HepG2 (cell line): Measurements from ENCODE around the gene TBCCD1. TPM values are rescaled to one million over a fixed set of nuclear protein-coding genes. Genes with fewer than 3 reads are reported as not detected.

ENCODE experiments used
- ADNP ChIP-seq: sonication (generic); formaldehyde crosslinking; IDR thresholded peaks from 2 replicates; pipeline ENCODE4 v1.4.0; 2020; ENCODE audit warnings: missing genetic modification reagents
- ATF7 ChIP-seq, 2 experiments: fragments of 450-650 bp in 1 of 2; sonication (generic) in 1 of 2; formaldehyde crosslinking in 1 of 2; IDR thresholded peaks; 2 replicates each; pipeline versions ENCODE4 v1.4.0 to v1.6.1; 2016 to 2020; ENCODE audit warnings: antibody characterized with exemption in 1 of 2, mild to moderate bottlenecking in 1 of 2, missing genetic modification reagents in 1 of 2
- BRD4 ChIP-seq: sonication (generic); formaldehyde crosslinking; IDR thresholded peaks from 2 replicates; pipeline ENCODE4 v1.4.0; 2020; ENCODE audit warnings: missing genetic modification reagents
- DMTF1 ChIP-seq: sonication (generic); formaldehyde crosslinking; IDR thresholded peaks from 2 replicates; pipeline ENCODE4 v1.4.0; 2020; ENCODE audit warnings: mild to moderate bottlenecking, missing genetic modification reagents
- ESRRA ChIP-seq: sonication (generic); formaldehyde crosslinking; IDR thresholded peaks from 2 replicates; pipeline ENCODE4 v1.5.1; 2020; ENCODE audit warnings: mild to moderate bottlenecking, low read depth, missing genetic modification reagents
- HDAC2 ChIP-seq: sonication (generic); formaldehyde crosslinking; IDR thresholded peaks from 2 replicates; pipeline ENCODE4 v1.4.0; 2020; ENCODE audit warnings: missing genetic modification reagents
- KDM6A ChIP-seq: IDR thresholded peaks from 2 replicates; pipeline ENCODE4 v1.6.1; 2016; ENCODE audit warnings: low read depth
- KLF9 ChIP-seq: IDR thresholded peaks from 2 replicates; pipeline ENCODE4 v1.6.1; 2016; ENCODE audit warnings: low read depth
- MAZ ChIP-seq, 2 experiments: sonication (generic) in 1 of 2; formaldehyde crosslinking in 1 of 2; IDR thresholded peaks; 2 replicates each; pipeline versions ENCODE4 v1.5.0 to v1.6.1; 2012 to 2020; ENCODE audit warnings: low read depth in 2 of 2, mild to moderate bottlenecking in 2 of 2, borderline replicate concordance in 1 of 2, improper control_type of control experiment in 1 of 2, low read length in 1 of 2, missing genetic modification reagents in 1 of 2, moderate library complexity in 1 of 2
- NFKBIZ ChIP-seq: IDR thresholded peaks from 2 replicates; pipeline ENCODE4 v1.6.1; 2018; ENCODE audit warnings: missing genetic modification reagents, missing compliant biosample characterization
- SOX5 ChIP-seq: IDR thresholded peaks from 2 replicates; pipeline ENCODE4 v1.6.1; 2016; ENCODE audit warnings: borderline replicate concordance
- SSRP1 ChIP-seq: IDR thresholded peaks from 2 replicates; pipeline ENCODE4 v1.6.1; 2016; ENCODE audit warnings: control low read depth
- TEAD3 ChIP-seq: optimal IDR thresholded peaks from 2 replicates; pipeline ENCODE3; 2016; ENCODE audit warnings: borderline replicate concordance
- THAP8 ChIP-seq: sonication (generic); formaldehyde crosslinking; IDR thresholded peaks from 2 replicates; pipeline ENCODE4 v1.5.1; 2020; ENCODE audit warnings: missing genetic modification reagents, mild to moderate bottlenecking, borderline replicate concordance
- ZBTB20 ChIP-seq: sonication (generic); formaldehyde crosslinking; IDR thresholded peaks from 2 replicates; pipeline ENCODE4 v1.8.1; 2023; ENCODE audit warnings: missing genetic modification reagents, low read depth, mild to moderate bottlenecking, borderline replicate concordance
- ZNF225 ChIP-seq: sonication (generic); formaldehyde crosslinking; IDR thresholded peaks from 2 replicates; pipeline ENCODE4 v1.4.0; 2020; ENCODE audit warnings: mild to moderate bottlenecking, missing genetic modification reagents
- ZNF331 ChIP-seq: sonication (generic); formaldehyde crosslinking; IDR thresholded peaks from 2 replicates; pipeline ENCODE4 v1.4.0; 2020; ENCODE audit warnings: missing genetic modification reagents
- ZNF629 ChIP-seq: sonication (generic); formaldehyde crosslinking; conservative IDR thresholded peaks from 2 replicates; pipeline ENCODE4 v1.5.0; 2020; ENCODE audit warnings: missing genetic modification reagents
- ZNF790 ChIP-seq: sonication (generic); formaldehyde crosslinking; IDR thresholded peaks from 2 replicates; pipeline ENCODE4 v1.8.0; 2022; ENCODE audit warnings: missing genetic modification reagents, mild to moderate bottlenecking, borderline replicate concordance
- ZNF841 ChIP-seq: sonication (generic); formaldehyde crosslinking; IDR thresholded peaks from 2 replicates; pipeline ENCODE4 v1.8.1; 2023; ENCODE audit warnings: missing genetic modification reagents, borderline replicate concordance
- polyA plus RNA-seq, 8 experiments: library from polyadenylated mRNA; depleted of rRNA in 3 of 8; stranded (reverse) in 7 of 8; unstranded in 1 of 8; fragments of >200 nt; fragmentation: Illumina TruSeq in 4 of 8; extraction: Trizol in 4 of 8; gene quantifications; 2 replicates each; pipeline versions ENCODE4 v1.2.1 to v1.2.3, GENCODE V29; 2011 to 2016; ENCODE audit warnings: low read depth in 4 of 8, missing spikeins in 1 of 8, mixed read lengths in 1 of 8; ENCODE audit not compliant: insufficient read depth in 1 of 8
- total RNA-seq, 5 experiments: library from RNA; depleted of rRNA; stranded (reverse); fragments of >200 nt; fragmentation: Illumina TruSeq; extraction: Trizol; gene quantifications; 2 replicates each; pipeline ENCODE4 v1.2.3, GENCODE V29; 2016; ENCODE audit warnings: low read depth in 1 of 5
- TF ChIP-seq, protein P1 (sequence below): sonication (generic); formaldehyde crosslinking; IDR thresholded peaks from 2 replicates; pipeline ENCODE4 v1.5.0; 2020; ENCODE audit warnings: mild to moderate bottlenecking, low read depth, missing genetic modification reagents, borderline replicate concordance
- TF ChIP-seq, protein P2 (sequence below): IDR thresholded peaks from 2 replicates; pipeline ENCODE4 v1.6.1; 2018; ENCODE audit warnings: missing genetic modification reagents, mild to moderate bottlenecking, missing compliant biosample characterization
- TF ChIP-seq, protein P3 (sequence below): sonication (generic); formaldehyde crosslinking; conservative IDR thresholded peaks from 2 replicates; pipeline ENCODE4 v1.8.0; 2022; ENCODE audit warnings: missing genetic modification reagents

Gene TBCCD1
- total and polyA plus RNA-seq, 2 of the 13 experiments (the other 11 are each of a cell fraction or from before 2014, with no cell fraction given) = 13.6 to 16.2 TPM

DNA sequence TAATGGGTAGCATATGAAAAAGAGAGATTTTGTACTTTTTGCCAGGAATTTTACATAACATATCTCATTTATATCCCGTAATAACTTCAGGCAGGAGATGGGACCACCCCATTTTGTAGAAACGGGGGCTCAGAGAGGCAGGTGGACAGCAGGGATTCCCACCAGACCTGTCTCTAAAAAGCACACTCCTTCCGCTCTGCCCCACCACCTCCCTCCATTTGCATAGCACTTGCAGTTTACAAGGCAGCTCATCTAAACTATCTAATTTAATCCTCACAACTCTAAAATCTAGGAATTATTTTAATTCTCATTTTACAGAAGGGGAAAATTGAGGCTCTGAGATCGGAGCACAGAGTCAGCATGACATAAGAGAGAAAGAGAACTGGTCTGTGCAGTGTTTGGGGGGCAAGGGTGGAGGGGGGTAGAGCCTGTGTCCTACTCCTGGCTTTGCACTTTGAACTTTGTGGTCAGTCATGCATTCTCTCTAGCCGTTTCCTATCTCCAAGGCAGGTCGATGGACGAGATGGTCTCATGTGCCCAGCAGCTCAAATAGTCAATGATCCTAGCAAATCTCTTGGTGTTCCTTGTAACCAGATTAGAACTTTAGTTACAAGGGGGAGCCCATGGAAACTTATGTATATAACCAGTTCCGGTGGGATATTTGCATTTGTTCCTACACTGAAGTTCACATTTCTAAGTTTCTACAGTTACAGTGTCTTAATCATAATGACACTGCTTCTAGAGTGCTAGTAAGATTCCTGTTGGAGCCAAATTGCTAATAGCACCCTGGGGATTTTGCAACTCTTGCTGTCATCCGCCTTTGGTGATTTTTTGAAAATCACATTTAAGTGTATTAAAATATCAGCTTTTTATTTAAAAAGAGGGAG lies 41.5 kb downstream of the TBCCD1 start (continued):
- TF ChIP-seq NFKBIZ (CRISPR knock-in tag) (no peak), ATF7 (IDR thresholded peaks at IDR 0.05) (no peak), ATF7 (CRISPR knock-in tag; IDR thresholded peaks at IDR 0.05) (no peak), ESRRA (CRISPR knock-in tag) (no peak), ZNF790 (no peak), ZNF225 (CRISPR knock-in tag) (no peak), MAZ (IDR thresholded peaks at IDR 0.05; ENCODE audit: borderline replicate concordance, low read depth, low read length) (no peak), MAZ (CRISPR knock-in tag; IDR thresholded peaks at IDR 0.05; ENCODE audit: low read depth) (no peak), ZNF841 (CRISPR knock-in tag) (no peak), BRD4 (CRISPR knock-in tag) (no peak), ZNF629 (CRISPR knock-in tag) (0 out of 2 replicates have a peak, but pooled peaks have one; percentile 20), THAP8 (CRISPR knock-in tag) (no peak), SOX5 (CRISPR knock-in tag) (no peak), DMTF1 (no peak), ZNF331 (CRISPR knock-in tag) (0 out of 2 replicates have a peak, but pooled peaks have one; percentile 37), HDAC2 (CRISPR knock-in tag) (peak; percentile 29; the same call in 1 of the 2 replicates), SSRP1 (CRISPR knock-in tag) (no peak), ZBTB20 (no peak), TEAD3 (CRISPR knock-in tag) (peak; percentile 53), KLF9 (CRISPR knock-in tag) (no peak), ADNP (no peak), KDM6A (CRISPR knock-in tag) (0 out of 2 replicates have a peak, but pooled peaks have one; percentile 43)
- TF ChIP-seq, protein P1, sequence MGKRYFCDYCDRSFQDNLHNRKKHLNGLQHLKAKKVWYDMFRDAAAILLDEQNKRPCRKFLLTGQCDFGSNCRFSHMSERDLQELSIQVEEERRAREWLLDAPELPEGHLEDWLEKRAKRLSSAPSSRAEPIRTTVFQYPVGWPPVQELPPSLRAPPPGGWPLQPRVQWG (CRISPR knock-in tag) = no peak
- TF ChIP-seq, protein P2, sequence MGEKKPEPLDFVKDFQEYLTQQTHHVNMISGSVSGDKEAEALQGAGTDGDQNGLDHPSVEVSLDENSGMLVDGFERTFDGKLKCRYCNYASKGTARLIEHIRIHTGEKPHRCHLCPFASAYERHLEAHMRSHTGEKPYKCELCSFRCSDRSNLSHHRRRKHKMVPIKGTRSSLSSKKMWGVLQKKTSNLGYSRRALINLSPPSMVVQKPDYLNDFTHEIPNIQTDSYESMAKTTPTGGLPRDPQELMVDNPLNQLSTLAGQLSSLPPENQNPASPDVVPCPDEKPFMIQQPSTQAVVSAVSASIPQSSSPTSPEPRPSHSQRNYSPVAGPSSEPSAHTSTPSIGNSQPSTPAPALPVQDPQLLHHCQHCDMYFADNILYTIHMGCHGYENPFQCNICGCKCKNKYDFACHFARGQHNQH = 0 out of 2 replicates have a peak, but pooled peaks have one; percentile 20
- TF ChIP-seq, protein P3, sequence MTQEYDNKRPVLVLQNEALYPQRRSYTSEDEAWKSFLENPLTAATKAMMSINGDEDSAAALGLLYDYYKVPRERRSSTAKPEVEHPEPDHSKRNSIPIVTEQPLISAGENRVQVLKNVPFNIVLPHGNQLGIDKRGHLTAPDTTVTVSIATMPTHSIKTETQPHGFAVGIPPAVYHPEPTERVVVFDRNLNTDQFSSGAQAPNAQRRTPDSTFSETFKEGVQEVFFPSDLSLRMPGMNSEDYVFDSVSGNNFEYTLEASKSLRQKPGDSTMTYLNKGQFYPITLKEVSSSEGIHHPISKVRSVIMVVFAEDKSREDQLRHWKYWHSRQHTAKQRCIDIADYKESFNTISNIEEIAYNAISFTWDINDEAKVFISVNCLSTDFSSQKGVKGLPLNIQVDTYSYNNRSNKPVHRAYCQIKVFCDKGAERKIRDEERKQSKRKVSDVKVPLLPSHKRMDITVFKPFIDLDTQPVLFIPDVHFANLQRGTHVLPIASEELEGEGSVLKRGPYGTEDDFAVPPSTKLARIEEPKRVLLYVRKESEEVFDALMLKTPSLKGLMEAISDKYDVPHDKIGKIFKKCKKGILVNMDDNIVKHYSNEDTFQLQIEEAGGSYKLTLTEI (CRISPR knock-in tag) = no peak
